HG02870 (cell line): Measurements from ENCODE around the gene RIPK4.
"Not testable (repeated sequence)": the region's sequence is repeated elsewhere in the genome, so short reads cannot be mapped to it uniquely, and the experiment has no call there.

Experiments
- ATAC-seq: cut with Tn5 transposase; IDR thresholded peaks from one replicate; pipeline ENCODE4 v1.9.1; 2021; ENCODE audit warnings: mild to moderate bottlenecking, moderate library complexity; ENCODE audit not compliant: unreplicated experiment

Gene RIPK4

DNA sequence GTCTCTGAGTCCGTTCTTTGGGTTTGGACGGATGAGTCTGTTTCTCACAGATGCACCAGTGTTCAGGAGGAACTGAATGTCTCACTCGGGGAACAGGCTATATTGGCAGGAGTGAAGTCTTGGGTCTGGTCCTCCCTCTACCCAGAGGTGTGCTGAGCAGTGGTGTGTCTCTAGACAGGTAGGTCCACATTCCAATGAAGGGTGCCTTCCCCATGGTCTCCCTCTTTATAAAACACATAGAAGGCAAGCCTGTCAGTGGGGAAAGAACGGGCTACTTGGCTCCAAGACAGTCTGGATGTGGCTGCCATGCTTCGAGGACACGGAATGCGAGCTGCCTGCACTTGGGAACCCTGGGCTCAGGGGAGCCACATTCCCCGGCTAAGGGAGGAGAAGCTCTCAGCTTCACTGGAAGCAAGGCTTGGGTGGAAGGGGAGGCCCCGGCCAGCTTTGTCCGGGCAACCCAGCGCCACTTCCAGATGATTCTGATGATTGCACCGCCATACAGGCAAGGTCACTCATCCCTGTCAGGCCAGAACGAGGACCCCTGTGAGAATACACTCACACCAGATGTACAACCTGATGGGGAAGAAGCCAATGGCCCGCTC is 29.7 kb upstream of the RIPK4 start:
- no peak for ATAC-seq

DNA sequence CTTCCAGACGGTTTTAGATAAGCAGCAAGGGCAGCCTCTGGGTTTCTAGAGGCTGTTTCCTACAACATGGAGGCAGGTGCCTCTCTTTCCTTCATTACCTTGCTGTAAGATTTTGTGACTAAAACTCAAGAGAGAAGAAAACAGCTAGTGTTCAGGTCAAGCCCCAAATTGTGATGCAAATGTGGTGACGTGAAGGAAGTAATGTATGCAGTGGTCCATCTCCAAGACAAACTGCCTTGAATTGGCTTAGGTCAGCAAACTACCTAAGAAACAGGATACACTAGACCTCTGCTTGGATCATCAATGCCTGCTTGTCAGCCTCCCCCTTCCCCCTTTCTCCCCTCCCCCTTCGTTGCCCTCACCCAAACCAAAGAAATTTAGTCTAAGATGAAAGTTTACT is 28.9 kb upstream of the RIPK4 start:
- ATAC-seq, result no peak

DNA sequence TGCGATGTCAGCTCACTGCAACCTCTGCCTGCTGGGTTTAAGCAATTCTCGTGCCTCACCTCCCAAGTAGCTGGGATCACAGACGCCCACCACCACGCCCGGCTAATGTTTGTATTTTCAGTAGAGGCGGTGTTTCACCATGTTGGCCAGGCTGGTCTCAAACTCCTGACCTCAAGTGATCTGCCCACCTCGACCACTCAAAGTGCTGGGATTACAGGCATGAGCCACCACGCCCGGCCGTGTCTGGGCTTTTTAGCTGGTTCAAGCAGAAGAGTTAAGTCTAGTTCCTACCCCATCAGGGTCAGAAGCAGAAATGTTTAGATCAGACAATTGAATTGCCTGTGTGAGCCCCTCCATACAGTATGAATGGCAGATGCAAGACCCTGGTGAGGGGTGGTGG is 27.7 kb upstream of the RIPK4 start:
- no peak for ATAC-seq

DNA sequence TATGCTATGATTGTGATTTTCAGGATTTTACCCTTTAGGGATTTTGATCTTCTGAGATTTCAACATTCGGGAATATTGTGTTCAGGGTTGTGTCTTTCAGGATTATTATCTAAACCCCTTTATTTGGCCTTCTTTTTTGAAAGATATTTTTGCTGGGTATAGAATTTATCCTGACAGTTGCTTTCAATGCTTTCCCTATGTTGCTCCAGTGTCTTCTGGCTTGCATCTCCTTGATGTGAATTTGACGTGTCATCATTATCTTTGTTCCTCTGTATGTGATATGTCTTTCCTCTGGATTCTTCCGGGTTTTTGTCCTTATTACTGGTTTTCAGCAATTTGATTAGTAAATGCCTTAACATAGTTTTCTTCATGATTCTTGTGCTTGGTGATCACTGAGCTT is 25.9 kb upstream of the RIPK4 start:
- no peak for ATAC-seq

DNA sequence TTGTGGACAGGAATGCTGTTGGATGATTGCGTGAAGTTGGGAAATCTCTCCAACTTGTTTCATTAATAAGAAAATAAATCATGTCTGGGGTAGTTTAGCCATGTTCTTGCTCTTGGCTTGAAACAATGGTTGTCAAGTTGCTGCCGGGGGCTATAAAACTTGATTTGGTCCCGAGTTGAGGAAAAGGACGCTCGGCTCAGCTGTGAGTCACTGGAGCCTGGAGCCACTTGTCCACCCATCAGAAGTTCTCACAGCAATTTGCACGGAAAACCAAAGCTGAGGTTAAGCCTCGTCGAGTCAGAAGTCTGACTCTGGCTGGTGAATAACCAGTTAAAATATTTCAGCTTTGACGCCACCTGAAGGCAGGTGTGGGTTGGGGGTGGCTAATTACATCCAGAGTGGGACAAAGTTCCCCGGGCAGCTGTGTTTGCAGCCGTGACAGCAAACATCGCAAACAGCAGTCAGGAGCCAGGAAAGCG is 19.7 kb upstream of the RIPK4 start:
- ATAC-seq, result no peak

DNA sequence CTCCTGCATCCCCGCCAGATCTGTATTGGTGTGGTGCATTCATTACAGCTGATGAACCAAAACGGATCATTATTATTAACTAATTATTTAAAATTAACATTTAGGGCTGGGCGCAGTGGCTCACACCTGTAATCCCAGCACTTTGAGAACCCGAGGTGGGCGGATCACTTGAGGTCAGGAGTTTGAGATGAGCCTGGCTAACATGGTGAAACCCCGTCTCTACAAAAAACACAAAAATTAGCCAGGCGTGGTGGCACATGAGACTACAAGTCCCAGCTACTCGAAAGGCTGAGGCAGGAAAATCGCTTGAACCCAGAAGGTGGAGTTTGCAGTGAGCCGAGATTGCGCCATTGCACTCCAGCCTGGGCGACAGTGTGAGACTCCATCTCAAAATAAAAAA is 18.4 kb upstream of the RIPK4 start:
- not testable (repeated sequence) for ATAC-seq

DNA sequence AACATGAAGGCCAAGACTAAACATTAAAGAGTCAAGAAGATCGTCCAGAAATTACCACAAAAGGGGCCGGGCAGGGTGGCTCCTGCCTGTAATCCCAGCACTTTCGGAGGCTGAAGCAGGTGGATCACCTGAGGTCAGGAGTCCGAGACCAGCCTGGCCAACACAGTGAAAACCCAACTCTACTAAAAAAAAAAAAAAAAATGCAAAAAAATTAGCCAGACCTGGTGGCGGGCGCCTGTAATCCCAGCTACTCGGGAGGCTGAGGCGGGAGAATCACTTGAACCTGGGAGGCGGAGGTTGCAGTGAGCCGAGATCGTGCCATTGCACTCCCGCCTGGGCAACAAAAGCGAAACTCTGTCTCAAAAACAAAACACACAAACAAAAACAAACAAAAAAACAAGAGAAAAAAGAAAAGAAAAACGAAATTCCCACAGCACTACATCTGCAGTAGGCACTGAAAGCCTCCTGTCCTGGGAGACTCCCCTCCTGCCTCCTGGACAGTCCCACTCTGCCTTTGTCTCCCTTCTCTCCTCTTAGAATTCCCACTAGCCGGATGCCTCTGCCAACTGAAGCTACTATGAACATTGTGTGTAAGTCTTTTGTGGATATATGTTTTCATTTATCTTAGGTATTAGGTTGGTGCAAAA is 17.7 kb upstream of the RIPK4 start:
- no peak for ATAC-seq

DNA sequence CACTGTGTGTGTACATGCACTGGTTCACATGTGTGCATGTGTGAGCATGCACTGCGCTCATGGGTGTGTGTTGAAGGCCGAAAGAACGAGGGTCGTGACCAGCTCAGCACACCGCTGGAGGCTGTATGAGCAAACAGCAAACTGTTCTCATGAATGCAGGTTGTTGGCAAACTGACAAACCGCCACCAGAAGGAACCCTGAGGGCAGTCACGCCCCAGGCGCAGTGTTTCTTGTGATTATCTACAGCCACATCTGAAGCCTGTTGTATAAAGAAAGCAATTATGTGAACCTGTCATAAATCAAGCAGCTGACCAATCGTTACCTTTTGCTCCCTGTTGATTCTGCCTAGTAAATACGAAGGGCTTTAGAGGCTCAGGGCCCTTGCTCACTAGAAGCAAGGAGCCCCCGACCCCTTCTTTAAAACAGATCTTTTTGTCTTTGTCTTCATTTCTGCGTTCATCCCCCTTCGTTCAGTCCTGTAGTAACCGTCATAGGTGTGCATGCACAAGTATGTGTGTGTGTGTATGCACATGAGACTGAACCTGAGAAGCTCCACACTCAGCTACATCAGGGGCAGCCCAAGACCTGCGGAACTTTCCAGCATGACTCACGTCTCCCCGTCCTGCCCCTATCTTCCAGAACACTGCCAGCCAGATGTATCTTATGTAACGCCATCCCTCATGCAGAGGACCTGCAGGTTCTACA is 16.8 kb upstream of the RIPK4 start:
- no peak for ATAC-seq

DNA sequence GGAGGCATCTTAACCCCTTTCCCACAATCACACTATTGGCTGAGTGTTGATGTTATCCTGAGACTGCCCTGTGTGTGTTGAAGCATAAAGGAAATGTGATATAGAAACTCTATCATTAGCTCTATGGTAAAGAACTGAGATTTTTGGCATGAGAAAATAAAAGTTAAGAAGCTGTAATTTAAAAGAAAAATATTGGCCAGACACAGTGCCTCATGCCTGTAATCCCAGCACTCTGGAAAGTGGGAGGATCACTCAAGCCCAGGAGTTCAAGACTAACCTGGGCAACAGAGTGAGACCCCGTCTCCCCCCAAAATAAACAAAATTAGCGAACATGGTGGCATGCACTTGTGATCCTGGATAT is 14.2 kb upstream of the RIPK4 start:
- no peak for ATAC-seq

DNA sequence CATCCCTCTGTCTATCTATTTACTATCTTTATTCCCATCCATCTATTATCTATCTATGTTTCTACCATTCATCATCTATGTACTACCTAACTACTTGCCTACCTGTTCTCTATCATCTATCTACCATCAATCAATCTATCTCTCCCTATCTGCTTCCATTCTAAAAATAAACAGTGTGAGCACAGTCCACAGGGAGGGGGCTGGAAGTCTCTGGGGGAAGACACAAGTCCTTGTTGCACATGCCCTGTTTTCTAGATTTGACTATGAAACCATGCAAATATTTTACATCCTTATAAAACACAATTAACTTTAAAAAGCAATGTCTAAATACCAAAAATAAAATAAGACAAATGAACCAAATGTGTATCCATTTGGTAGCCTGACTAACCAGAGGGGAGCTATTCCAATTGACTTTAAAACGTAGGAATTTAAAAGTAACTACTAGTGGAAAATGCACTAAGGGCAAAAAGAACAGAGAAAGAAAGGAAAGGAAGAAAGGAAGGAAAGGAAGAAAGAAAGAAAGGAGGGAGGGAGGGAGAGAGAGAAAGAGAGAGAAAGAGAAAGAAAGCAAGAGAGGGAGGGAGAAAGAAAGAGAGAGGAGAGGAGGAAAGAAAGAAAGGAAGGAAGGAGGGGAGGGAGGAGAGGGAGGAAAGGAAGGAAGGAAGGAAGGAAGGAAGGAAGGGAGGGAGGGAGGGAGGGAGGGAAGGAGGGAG is 13.6 kb upstream of the RIPK4 start:
- no peak for ATAC-seq

DNA sequence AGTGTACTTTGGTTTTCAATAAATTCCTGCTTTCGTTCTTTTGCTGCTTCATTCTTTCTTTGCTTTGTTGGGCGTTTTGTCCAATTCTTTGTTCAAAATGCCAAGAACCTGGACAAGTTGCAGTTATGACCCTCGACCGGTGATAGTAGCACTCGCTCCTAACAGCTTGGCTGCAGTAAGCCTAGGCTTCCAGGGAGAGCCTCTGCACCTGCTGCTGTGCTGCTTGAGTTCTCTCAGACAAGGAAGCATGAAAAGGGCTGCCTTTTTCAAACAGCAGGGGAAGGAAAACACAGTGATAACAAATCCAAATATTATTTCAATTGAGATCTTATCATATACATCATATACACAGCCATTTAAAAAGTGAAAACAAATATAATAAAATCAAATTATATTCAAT is 12.8 kb upstream of the RIPK4 start:
- no peak for ATAC-seq

DNA sequence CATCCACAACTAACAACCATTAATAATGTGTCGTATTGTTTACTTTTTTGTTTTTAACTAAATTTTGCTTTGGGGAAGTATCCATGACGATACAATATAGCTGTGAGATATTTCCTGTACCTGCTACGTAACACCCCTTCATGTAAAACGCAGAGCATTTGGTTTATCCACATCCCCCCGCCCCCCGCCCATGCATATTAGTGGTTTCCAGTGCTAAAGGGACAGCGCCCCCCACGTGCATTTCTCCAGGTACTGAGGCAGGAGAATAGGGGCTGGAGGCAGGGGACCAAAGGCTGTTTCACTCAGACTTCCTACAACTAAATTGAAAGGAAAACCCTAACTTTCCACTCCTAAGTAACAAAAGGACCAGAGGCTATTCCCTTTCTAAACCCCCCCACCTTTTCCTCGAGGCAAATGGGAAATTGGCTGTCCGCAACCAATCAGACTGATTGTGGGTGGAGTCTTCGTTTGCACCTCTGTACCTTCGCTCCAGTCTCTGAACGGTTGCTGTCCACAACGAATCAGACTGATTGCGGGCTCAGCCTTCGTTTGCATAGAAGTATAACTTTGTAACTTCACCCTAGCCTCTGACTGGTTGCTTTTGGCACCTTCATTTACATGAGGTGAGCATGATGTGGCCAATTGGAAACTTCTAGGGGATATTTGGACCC is 12.2 kb upstream of the RIPK4 start:
- no peak for ATAC-seq

DNA sequence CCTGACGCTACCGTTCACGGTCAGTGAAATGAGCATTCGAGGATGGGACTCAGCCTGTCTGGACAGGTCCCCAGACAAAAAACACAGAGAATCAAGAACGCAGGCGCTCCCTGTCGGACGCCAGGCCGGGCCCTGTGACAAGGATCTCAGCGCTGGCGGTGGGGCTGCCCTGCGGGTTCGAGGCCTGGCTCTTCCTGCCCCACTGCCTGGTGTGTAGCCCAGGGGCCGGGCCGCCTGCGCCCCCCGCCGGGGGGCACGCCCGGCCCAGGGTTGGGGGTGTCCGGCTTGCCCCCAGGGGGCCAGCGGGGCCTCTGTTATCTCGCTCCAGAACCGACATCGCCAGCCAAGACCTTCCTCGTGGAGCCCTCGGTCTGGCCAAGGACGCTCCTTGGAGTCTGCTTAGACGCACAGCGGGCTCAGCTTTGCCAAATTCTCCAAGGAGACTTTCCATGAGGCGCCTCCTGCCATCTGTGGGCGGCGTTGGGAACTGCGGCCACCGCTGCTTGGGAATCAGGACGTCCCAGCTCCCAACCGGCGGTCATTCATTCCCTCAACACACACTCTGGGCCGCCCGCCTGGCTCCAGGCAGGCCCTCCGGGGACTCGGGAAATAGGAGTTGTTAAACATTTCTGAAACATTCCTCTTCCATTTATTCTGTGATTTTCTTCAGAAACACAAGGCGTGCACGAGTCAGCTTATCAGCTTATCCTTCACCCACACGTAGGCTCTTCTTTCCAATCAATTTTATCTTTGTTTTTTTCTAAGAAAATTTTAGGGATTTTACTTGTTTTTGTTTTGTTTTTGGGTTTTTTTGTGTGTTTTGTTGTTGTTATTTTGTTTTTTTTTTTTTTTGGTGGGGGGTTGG is 11.3 kb upstream of the RIPK4 start:
- ATAC-seq, result no peak

DNA sequence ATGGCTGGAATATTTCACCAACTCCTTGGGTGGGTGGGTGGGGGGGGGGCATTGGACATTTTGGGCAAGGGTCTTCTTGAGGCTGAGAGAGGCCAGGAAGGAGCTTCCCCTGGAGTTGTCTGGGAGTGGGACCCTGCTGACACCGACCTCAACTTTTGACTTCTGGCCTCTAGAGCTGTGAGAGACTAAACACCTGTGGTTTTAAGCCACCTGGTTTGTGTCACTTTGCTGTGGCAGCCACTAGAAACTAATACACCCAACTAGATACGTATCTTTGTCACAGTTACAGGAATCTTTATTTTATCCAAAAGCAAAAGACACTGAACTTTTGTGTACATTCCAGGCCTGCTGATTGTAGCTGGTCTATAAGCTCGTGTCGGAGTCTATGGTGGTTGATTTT is 9.9 kb upstream of the RIPK4 start:
- no peak for ATAC-seq

DNA sequence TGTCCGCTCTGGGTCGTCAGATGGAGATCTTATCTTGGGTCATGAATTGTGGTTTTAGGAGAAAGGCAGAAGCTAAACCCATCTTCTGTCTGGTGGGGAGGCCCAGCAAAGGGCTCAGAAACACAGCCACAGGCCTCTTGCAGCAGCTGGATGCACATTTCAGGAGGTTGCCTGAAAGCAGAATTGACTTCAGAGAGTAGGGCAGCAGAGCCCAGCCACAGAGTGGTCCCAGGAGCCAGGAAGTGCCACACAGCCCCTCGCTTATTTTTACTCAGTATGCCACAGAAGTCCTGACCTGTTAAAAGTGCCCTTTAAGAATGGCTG is 8.3 kb upstream of the RIPK4 start:
- ATAC-seq, result no peak

DNA sequence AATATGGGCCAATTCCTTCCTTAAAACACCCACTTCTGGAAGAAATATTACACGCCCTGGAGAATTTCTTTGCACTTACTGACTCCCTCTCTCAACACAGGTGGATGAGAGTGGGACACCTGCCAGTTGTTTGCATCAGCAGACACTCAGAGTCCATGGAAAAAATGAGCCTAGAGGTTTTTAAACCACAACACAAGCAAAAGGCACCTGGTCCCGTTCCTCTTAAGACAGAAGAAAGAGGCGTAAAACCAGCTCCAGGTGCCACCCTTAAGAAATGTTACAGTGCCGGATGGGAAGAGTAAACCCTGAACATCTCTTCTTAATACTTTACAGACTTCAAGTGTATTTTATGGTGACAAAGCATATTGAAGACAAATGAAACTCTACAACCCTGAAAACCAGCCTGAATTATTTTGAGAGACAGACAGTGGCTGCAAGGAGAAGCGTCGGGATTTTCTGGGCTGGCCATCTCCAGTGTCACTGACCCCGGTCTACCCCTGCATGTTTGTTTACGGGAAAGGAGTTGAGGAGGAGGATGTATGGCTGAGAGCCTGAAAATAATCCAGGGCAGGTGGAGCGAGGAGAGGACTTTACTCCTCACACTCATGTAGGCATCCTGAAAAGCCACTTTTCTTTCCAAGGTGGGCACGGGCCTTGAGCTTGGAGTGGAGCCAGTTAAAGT is 7.8 kb upstream of the RIPK4 start:
- ATAC-seq, result no peak

DNA sequence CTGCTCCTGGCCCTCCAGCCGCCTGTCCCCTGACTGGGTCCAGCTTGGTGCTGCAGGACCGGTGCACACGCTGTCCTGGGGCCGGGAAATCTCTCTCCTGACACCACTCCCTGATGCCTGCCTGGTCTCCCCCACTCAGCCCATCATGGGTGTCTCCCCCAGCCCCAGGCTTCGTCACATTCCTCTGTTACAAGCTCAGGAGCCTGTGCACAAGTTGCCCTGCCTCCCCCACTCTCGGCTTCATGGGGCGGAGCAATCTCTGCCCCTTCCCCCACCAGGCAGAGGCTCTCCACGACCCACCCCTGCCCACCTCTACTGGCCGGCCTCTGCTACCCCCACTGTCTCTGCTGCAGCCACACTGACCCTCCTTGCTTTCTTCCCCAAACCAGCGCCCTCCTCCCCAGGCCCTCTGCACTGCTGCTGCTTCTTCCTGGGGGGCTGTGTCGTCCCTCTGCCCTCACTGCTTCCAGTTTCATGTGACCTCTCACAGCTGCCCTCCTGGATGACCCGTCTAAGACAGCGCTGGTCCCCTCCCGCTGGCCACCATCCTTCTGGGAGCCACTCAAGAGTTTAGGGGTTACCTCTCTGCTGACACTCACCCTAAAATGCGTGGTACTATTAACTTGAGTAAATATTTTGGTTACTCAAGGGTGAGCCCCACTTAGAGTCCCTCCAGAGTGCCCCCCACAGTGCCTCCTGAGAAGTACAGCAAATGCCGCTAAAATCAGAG is 5.7 kb upstream of the RIPK4 start:
- ATAC-seq, result no peak

DNA sequence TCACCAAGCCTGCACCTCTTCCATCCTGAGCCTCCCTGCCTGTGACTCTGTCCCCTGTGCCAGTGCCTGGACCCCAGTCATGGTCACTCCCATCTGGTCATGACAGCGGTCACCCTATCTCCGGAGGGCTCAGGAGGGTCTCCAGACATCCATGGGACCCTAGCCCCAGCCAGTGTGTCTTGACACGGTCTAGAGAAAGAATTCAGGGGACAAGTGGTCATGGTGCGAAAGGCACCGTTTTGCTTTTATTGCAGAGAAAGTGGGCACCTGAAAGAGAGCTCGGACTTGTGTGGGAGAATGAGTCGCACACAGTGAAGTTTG is 4.7 kb upstream of the RIPK4 start:
- no peak for ATAC-seq

DNA sequence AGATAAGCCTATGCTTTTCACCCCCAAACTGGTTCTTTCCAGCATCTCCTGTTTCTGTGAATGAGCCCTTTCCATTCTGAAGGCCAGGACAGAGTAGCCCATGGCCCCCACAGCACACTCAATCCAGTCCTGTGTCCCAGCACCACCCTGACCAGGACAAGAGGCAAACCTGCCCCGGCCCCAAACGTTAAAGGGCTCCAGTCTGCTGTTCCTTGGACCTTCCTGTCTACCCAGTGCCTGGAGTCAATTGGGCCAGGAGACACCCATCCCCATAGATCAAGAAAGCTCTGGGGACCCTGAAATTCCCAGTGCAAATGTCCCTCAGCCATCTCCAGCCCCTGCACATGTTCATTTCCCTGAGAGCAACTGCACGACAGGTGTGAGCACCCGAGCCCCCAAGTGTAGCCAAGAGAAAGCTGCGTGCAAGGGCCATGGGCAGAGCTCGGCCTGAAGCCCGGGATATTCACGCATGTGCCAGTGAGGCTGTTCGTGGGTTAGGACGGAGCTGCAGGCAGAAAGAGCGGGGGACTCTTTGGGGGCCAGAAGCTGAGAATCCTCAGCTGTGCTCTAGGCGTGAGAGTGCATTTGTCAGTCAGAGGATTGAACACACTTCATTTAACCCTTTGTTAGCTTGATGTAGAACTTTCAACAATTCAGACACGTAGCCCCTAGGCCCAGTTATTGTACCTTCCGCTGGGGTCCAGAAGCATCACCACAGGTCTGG is 4.2 kb upstream of the RIPK4 start:
- no peak for ATAC-seq
